Astrocyte of the cerebellum (primary cell): Measurements from ENCODE around the gene AKNA.

Experiments used
- DNase-seq: peaks from one replicate; pipeline ENCODE4 v3.0.0-alpha.2; 2011; ENCODE audit warnings: low read depth
- H3K4me3 ChIP-seq: 2 replicates; pipeline ENCODE4 v1.5.1; 2011; ENCODE audit warnings: mild to moderate bottlenecking, low read depth, low read length, moderate library complexity
- in situ Hi-C: cut with HindIII; loops from 2 replicates; pipeline ENCODE4 v1.10.0; 2017; ENCODE audit warnings: low sequenced_read_pairs
- TF ChIP-seq, protein P1 (sequence below): IDR thresholded peaks from 2 replicates; pipeline ENCODE4 v1.5.1; 2012; ENCODE audit warnings: low read length, low read depth, moderate library complexity, mild to moderate bottlenecking; ENCODE audit errors: missing control alignments

AKNA gene

GRCh38 chr9:114375386-114376175 lies 12.2 kb downstream of the AKNA start:
- in situ Hi-C loops: no loop called here
- TF ChIP-seq, protein P1, sequence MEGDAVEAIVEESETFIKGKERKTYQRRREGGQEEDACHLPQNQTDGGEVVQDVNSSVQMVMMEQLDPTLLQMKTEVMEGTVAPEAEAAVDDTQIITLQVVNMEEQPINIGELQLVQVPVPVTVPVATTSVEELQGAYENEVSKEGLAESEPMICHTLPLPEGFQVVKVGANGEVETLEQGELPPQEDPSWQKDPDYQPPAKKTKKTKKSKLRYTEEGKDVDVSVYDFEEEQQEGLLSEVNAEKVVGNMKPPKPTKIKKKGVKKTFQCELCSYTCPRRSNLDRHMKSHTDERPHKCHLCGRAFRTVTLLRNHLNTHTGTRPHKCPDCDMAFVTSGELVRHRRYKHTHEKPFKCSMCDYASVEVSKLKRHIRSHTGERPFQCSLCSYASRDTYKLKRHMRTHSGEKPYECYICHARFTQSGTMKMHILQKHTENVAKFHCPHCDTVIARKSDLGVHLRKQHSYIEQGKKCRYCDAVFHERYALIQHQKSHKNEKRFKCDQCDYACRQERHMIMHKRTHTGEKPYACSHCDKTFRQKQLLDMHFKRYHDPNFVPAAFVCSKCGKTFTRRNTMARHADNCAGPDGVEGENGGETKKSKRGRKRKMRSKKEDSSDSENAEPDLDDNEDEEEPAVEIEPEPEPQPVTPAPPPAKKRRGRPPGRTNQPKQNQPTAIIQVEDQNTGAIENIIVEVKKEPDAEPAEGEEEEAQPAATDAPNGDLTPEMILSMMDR: no peak
- DNase-seq: no peak
- H3K4me3 ChIP-seq: no peak overlapping the region

GRCh38 chr9:114374936-114375335 lies 12.8 kb downstream of the AKNA start:
- TF ChIP-seq, protein P1: no peak
- in situ Hi-C loops: no loop called here
- DNase-seq: no peak
- H3K4me3 ChIP-seq: no peak overlapping the region

- in situ Hi-C loops: no loop called here
- TF ChIP-seq, protein P1: no peak
- no peak for DNase-seq
- H3K4me3 ChIP-seq: no peak overlapping the region
Measured at GRCh38 chr9:114373960-114374730, 13.6 kb downstream of the AKNA start.

DNA sequence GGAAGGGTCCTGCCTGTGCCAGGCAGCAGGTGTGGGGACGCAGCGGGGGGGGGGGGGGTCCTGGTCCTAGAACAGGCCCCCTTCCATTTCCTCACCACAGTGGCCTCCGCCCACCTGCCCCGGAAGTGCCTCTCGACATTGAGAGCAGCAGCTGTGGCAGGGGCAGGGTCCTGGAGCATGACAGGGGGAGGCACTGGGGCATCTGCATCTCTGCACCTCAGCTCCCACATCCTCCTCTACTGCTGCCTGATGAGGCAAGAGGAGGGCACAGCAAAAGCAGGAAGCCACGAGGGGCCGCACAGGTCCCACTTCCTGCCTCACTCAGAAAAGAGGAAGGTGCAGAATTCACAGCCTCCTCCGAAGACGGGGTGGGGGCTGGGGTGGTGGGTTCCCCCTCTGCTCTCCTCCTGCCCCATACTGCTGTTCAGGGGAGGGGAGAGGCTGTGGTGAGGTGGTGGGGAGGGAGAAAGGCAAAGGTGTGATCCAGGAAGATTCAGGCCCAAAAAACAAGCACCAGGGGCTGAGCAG lies 14.8 kb downstream of the AKNA start:
- in situ Hi-C loops: no loop called here
- H3K4me3 ChIP-seq: no peak overlapping the region
- TF ChIP-seq, protein P1: no peak
- DNase-seq: no peak

DNA sequence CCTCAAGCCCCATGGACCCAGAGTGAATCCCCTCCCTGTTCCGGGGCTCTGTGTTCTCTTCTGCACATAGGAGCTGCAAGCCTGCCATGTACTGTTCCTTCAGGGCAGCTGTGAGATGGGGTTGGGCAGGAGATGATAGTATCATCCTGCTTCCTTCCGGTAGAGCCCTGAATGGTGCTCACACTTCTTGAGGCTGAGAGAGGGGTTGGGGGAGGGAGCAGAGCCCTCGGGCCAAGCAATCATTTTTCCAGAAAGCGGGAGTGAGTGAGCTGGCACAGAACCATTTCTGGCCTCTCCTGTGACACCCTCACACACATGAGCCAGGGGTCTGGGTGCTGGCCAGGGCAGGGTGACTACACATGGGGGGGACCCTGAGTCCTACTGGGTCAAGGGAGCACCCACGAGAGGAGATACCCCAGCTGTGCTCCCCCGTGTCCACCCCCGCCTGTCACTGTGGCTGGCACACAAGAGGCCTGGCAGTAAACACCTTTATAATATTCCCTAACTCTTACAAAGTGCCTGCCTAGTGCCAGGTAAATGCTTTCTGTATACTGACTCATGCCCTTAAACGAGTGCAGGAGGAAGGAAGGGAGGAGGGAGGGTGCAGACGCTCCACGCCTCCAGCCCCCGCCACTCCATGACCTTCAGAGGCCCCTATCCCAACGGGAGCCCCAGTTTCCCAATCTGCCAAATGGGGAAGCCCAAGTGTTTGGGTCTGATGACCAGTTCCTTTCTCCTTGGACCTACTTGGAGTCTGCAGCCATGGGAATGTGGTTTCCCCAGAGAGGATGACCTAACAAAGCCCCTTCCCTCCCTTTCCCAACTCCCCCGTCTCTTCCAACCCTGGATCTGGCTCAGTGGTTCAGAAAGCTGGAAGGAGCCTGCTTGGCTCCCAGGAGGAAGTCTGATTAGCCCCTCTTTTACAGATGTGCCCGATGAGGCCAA lies 15.5 kb downstream of the AKNA start:
- DNase-seq: no peak
- H3K4me3 ChIP-seq: no peak overlapping the region
- TF ChIP-seq, protein P1: no peak
- in situ Hi-C loops: no loop called here
